HG03354 (cell line): ENCODE data around the gene EFCAB9.
"Not testable (repeated sequence)": the region's sequence is repeated elsewhere in the genome, so short reads cannot be mapped to it uniquely, and the experiment has no call there.

Experiments used
- ATAC-seq: cut with Tn5 transposase; IDR thresholded peaks from one replicate; pipeline ENCODE4 v1.9.1; 2021; ENCODE audit warnings: mild to moderate bottlenecking; ENCODE audit not compliant: unreplicated experiment, poor library complexity, severe bottlenecking

Gene EFCAB9

GRCh38 chr5:172187118-172188032, 6.6 kb upstream of the EFCAB9 start:
- ATAC-seq: peak; percentile 37

- peak; percentile 73 for ATAC-seq
These were observed 5.7 kb upstream of the EFCAB9 start, which contains the start of gene STK10 for GRCh38 chr5:172188033-172188892. Gene STK10 (minus strand): TSS chr5:172188224. CDS start chr5:172188042, 182 bp downstream.

- no peak for ATAC-seq
These were observed 4.9 kb upstream of the EFCAB9 start for GRCh38 chr5:172188893-172189692.

GRCh38 chr5:172189693-172190296, 4.2 kb upstream of the EFCAB9 start:
- no peak for ATAC-seq

- no peak for ATAC-seq
These were observed 1.2 kb downstream of the EFCAB9 start for GRCh38 chr5:172194985-172195774.

- not testable (repeated sequence) for ATAC-seq
These were observed 3.8 kb downstream of the EFCAB9 start for GRCh38 chr5:172197775-172198174.

- no peak for ATAC-seq
These were observed 5.5 kb downstream of the EFCAB9 start for GRCh38 chr5:172199446-172199845.

- ATAC-seq: no peak
These were observed 6.5 kb downstream of the EFCAB9 start for GRCh38 chr5:172200476-172200875.

GRCh38 chr5:172205984-172206383, 12.0 kb downstream of the EFCAB9 start:
- not testable (repeated sequence) for ATAC-seq

- no peak for ATAC-seq
These were observed 13.5 kb downstream of the EFCAB9 start for GRCh38 chr5:172207511-172207910.

- ATAC-seq: no peak
These were observed 15.7 kb downstream of the EFCAB9 start for GRCh38 chr5:172209714-172210113.

GRCh38 chr5:172211676-172212075, 17.7 kb downstream of the EFCAB9 start:
- no peak for ATAC-seq

- no peak for ATAC-seq
These were observed 19.2 kb downstream of the EFCAB9 start for GRCh38 chr5:172213126-172213525.

- no peak for ATAC-seq
These were observed 22.4 kb downstream of the EFCAB9 start for GRCh38 chr5:172216345-172216744.

- no peak for ATAC-seq
These were observed 25.3 kb downstream of the EFCAB9 start for GRCh38 chr5:172219296-172219695.

GRCh38 chr5:172223901-172224873, 30.2 kb downstream of the EFCAB9 start:
- ATAC-seq: peak; percentile 81

GRCh38 chr5:172224996-172225395, 31.0 kb downstream of the EFCAB9 start:
- no peak for ATAC-seq
